SK-N-SH treated with all-trans-retinoic acid at 6 μM for 48 hours (cell line): ENCODE measurements around the gene TBC1D16.

ENCODE experiments used
- ATAC-seq: fragments of 200-7000 bp; cut with Tn5 transposase; 3 replicates; pipeline ENCODE4 v1.9.1; 2020; ENCODE audit warnings: mild to moderate bottlenecking, moderate library complexity
- ARNTL ChIP-seq: fragments of 450-650 bp; formaldehyde crosslinking; IDR thresholded peaks from 2 replicates; pipeline ENCODE4 v1.5.0; 2020; ENCODE audit warnings: low read depth, mild to moderate bottlenecking, moderate library complexity, borderline replicate concordance
- BACH2 ChIP-seq: fragments of 250-450 bp; sonication (Bioruptor Pico); IDR thresholded peaks from 2 replicates; pipeline ENCODE4 v1.9.0; 2021; ENCODE audit warnings: mild to moderate bottlenecking, borderline replicate concordance
- CSDC2 ChIP-seq: fragments of 250-450 bp; sonication (Bioruptor Pico); IDR thresholded peaks from 2 replicates; pipeline ENCODE4 v1.5.0; 2020; ENCODE audit warnings: mild to moderate bottlenecking, moderate library complexity
- GLIS3 ChIP-seq: fragments of 250-450 bp; sonication (Bioruptor Pico); IDR thresholded peaks from 2 replicates; pipeline ENCODE4 v1.5.0; 2020; ENCODE audit warnings: mild to moderate bottlenecking, moderate library complexity
- ISL1 ChIP-seq: fragments of 250-450 bp; sonication (Bioruptor Pico); IDR thresholded peaks from 2 replicates; pipeline ENCODE4 v2.1.2; 2022; ENCODE audit warnings: mild to moderate bottlenecking, moderate library complexity
- OSR1 ChIP-seq: fragments of 250-450 bp; sonication (Bioruptor Pico); IDR thresholded peaks from 2 replicates; pipeline ENCODE4 v1.8.0; 2022; ENCODE audit warnings: moderate library complexity, mild to moderate bottlenecking, inconsistent platforms
- PPARA ChIP-seq: fragments of 250-450 bp; sonication (Bioruptor Pico); IDR thresholded peaks from 2 replicates; pipeline ENCODE4 v1.5.0; 2020; ENCODE audit warnings: mild to moderate bottlenecking, borderline replicate concordance
- SNAI2 ChIP-seq: fragments of 250-450 bp; sonication (Bioruptor Pico); IDR thresholded peaks from 2 replicates; pipeline ENCODE4 v1.5.0; 2020; ENCODE audit warnings: mild to moderate bottlenecking, moderate library complexity
- TOX ChIP-seq: fragments of 250-450 bp; sonication (Bioruptor Pico); IDR thresholded peaks from 2 replicates; pipeline ENCODE4 v1.8.0; 2021; ENCODE audit warnings: mild to moderate bottlenecking, moderate library complexity, borderline replicate concordance
- ZC3H10 ChIP-seq: fragments of 250-450 bp; sonication (Bioruptor Pico); IDR thresholded peaks from 2 replicates; pipeline ENCODE4 v1.5.1; 2021; ENCODE audit warnings: mild to moderate bottlenecking, moderate library complexity
- ZNF70 ChIP-seq: fragments of 450-650 bp; formaldehyde crosslinking; IDR thresholded peaks from 2 replicates; pipeline ENCODE4 v1.5.0; 2020; ENCODE audit warnings: mild to moderate bottlenecking, moderate library complexity
- TF ChIP-seq, protein P1 (sequence below): fragments of 250-450 bp; sonication (Bioruptor Pico); IDR thresholded peaks from 2 replicates; pipeline ENCODE4 v1.5.1; 2021; ENCODE audit warnings: mild to moderate bottlenecking, moderate library complexity
- TF ChIP-seq, protein P2 (sequence below): fragments of 250-450 bp; sonication (Bioruptor Pico); IDR thresholded peaks from 2 replicates; pipeline ENCODE4 v1.5.0; 2020; ENCODE audit warnings: mild to moderate bottlenecking, moderate library complexity
- TF ChIP-seq, protein P3 (sequence below): fragments of 250-450 bp; sonication (Bioruptor Pico); IDR thresholded peaks from 2 replicates; pipeline ENCODE4 v1.8.0; 2021; ENCODE audit warnings: low read depth, mild to moderate bottlenecking, moderate library complexity, borderline replicate concordance
- TF ChIP-seq, protein P4 (sequence below): fragments of 250-450 bp; sonication (Bioruptor Pico); IDR thresholded peaks from 2 replicates; pipeline ENCODE4 v1.5.1; 2020; ENCODE audit warnings: low read depth, mild to moderate bottlenecking, moderate library complexity
- TF ChIP-seq, protein P5 (sequence below): fragments of 250-450 bp; sonication (Bioruptor Pico); IDR thresholded peaks from 2 replicates; pipeline ENCODE4 v1.8.0; 2020; ENCODE audit warnings: mild to moderate bottlenecking, moderate library complexity, borderline replicate concordance

The TBC1D16 gene

DNA sequence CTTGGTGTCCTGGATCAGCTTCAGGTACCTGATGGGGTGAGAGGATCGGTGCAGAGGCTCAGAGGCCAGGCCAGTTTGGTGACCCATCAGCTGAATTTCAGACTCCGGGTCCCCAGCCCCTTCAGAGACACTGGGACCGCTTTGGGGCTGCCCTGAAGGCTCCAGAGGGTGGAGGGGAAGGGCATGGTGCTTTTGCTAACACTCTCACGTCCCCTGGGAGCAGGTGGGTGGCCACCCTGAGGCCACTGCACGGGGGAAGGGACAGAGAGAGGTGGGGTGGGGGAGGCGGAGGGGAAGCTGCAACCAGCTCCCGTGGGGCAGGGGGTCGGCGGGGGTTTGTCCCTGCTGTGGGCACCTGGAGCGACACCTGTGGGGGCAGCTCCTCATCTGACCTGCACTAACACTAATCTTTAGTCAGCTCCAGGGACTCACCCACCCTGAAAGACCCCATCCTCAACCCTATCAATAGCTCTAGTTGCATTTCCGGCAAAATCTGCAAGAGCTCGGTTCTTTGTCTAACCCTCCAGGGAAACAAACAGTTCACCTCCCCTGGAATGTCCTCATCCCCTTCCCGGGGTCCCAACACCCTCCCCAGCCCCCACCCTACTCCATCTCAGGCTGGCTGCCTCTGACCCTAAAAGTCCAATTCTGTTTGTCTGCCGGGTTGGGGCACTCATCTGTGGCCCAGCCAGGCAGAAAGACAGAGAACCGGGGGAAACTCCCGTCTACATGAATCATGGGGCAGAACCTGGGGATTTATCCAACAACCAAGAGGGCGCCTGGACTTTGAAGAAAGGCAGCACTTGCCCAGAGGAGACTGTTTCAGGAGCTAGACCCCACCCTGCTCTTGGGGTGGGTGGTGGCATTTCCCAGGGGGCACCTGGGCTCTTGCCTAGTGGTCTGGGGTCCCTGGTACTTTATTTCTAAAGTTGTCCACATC lies 104.5 kb downstream of the TBC1D16 start:
- TF ChIP-seq, protein P1, sequence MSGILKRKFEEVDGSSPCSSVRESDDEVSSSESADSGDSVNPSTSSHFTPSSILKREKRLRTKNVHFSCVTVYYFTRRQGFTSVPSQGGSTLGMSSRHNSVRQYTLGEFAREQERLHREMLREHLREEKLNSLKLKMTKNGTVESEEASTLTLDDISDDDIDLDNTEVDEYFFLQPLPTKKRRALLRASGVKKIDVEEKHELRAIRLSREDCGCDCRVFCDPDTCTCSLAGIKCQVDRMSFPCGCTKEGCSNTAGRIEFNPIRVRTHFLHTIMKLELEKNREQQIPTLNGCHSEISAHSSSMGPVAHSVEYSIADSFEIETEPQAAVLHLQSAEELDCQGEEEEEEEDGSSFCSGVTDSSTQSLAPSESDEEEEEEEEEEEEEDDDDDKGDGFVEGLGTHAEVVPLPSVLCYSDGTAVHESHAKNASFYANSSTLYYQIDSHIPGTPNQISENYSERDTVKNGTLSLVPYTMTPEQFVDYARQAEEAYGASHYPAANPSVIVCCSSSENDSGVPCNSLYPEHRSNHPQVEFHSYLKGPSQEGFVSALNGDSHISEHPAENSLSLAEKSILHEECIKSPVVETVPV (CRISPR knock-in tag), result no peak
- TF ChIP-seq, protein P2, sequence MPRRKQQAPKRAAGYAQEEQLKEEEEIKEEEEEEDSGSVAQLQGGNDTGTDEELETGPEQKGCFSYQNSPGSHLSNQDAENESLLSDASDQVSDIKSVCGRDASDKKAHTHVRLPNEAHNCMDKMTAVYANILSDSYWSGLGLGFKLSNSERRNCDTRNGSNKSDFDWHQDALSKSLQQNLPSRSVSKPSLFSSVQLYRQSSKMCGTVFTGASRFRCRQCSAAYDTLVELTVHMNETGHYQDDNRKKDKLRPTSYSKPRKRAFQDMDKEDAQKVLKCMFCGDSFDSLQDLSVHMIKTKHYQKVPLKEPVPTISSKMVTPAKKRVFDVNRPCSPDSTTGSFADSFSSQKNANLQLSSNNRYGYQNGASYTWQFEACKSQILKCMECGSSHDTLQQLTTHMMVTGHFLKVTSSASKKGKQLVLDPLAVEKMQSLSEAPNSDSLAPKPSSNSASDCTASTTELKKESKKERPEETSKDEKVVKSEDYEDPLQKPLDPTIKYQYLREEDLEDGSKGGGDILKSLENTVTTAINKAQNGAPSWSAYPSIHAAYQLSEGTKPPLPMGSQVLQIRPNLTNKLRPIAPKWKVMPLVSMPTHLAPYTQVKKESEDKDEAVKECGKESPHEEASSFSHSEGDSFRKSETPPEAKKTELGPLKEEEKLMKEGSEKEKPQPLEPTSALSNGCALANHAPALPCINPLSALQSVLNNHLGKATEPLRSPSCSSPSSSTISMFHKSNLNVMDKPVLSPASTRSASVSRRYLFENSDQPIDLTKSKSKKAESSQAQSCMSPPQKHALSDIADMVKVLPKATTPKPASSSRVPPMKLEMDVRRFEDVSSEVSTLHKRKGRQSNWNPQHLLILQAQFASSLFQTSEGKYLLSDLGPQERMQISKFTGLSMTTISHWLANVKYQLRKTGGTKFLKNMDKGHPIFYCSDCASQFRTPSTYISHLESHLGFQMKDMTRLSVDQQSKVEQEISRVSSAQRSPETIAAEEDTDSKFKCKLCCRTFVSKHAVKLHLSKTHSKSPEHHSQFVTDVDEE, result no peak
- TF ChIP-seq GLIS3 (CRISPR knock-in tag) (no peak), SNAI2 (CRISPR knock-in tag) (no peak), BACH2 (CRISPR knock-in tag) (no peak), ZNF70 (CRISPR knock-in tag) (no peak), CSDC2 (no peak), PPARA (no peak), ISL1 (CRISPR knock-in tag) (no peak)
- TF ChIP-seq, protein P3, sequence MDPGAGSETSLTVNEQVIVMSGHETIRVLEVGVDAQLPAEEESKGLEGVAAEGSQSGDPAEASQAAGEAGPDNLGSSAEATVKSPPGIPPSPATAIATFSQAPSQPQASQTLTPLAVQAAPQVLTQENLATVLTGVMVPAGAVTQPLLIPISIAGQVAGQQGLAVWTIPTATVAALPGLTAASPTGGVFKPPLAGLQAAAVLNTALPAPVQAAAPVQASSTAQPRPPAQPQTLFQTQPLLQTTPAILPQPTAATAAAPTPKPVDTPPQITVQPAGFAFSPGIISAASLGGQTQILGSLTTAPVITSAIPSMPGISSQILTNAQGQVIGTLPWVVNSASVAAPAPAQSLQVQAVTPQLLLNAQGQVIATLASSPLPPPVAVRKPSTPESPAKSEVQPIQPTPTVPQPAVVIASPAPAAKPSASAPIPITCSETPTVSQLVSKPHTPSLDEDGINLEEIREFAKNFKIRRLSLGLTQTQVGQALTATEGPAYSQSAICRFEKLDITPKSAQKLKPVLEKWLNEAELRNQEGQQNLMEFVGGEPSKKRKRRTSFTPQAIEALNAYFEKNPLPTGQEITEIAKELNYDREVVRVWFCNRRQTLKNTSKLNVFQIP (CRISPR knock-in tag), result no peak
- TF ChIP-seq, protein P4, sequence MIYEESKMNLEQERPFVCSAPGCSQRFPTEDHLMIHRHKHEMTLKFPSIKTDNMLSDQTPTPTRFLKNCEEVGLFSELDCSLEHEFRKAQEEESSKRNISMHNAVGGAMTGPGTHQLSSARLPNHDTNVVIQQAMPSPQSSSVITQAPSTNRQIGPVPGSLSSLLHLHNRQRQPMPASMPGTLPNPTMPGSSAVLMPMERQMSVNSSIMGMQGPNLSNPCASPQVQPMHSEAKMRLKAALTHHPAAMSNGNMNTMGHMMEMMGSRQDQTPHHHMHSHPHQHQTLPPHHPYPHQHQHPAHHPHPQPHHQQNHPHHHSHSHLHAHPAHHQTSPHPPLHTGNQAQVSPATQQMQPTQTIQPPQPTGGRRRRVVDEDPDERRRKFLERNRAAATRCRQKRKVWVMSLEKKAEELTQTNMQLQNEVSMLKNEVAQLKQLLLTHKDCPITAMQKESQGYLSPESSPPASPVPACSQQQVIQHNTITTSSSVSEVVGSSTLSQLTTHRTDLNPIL, result no peak
- TF ChIP-seq, all 23 proteins: peak for 0
- ATAC-seq, result peak; percentile 12

DNA sequence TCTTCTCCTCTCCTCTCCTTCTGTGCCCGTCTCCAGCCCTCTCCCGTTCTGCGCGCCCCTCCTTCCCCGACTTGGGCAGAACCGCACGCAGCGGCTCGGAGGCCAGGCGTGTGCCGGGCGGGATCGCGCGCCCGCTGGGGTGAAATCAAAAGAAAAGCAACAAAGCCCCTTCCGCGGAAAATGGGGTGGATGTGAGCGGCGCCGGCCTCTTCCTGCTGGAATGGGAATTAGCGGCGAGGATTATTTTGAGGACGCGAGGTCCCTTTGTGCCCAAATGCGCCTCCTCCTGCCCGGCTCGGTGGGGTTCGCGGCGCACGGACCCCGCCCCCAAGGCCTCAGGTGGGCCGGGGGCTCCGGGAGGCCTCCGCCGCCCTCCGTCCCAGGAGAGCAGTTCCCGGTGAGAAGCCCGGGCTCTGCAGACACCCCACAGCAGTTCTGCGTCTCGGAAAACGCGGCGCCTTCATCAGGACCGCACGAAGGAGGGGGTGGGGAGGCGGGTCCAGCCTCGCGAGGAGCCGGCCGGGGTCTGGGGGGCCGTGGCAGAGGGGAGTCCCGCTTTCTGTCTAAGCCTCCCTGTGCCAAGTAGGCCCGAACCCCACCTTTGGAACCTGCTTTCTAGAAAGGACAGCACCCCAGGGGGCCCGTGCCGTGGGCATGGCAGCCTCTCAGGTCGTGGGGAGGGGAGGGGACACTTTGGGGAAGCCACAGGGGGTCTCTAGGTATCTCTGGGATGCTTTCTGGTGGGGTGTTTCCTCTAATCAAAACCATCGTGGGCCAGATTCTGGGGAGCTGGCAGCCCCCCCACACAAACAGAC lies 105.4 kb downstream of the TBC1D16 start:
- ATAC-seq, result peak; percentile 27
- TF ChIP-seq ARNTL (CRISPR knock-in tag), result no peak
- TF ChIP-seq, protein P1 (CRISPR knock-in tag), result 0 out of 2 replicates have a peak, but pooled peaks have one; percentile 19
- TF ChIP-seq, all 23 proteins: peak for 1

DNA sequence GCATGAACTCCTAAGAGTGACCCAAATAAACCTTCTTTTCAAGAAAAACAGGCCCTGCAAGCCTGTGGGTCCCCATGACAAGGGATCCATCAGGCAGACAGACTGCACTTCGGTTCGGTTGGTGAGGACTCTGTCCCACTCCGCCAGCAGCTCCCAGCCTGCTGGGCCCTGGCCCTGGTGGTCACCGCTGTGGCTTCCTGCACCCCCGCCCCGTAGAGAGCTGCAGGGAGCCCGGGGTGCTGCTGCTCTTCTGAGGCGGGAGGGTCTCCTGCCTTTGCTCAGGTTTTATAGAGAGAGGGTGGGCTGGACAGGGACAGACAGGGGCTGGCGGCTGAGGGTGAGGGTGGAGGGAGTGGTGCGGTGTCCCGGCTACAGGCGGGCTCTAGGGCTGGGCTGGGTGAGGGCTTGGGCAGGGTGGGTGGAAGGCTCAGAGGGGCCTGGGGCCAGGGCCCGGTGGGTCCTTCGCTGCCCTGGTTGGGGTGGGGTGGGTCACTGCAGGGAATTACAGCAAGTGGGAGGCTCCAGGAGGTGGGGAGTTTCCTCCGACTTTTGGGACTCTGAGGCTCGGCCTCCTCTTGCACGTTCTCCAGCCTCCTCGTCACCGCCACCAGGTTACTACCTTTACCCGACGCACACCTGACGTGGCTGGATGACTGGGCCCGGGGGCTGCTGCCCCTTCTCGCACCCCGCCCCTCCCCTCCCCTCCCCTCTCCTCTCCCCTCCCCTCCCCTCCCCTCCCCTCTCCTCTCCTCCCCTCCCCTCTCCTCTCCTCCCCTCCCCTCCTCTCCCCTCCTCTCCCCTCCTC lies 106.2 kb downstream of the TBC1D16 start:
- ATAC-seq, result no peak
- TF ChIP-seq TOX (CRISPR knock-in tag) (no peak), ISL1 (CRISPR knock-in tag) (no peak), PPARA (no peak), ZC3H10 (CRISPR knock-in tag) (no peak), OSR1 (CRISPR knock-in tag) (no peak)
- TF ChIP-seq, protein P2, result no peak
- TF ChIP-seq, protein P1 (CRISPR knock-in tag), result no peak
- TF ChIP-seq, protein P5, sequence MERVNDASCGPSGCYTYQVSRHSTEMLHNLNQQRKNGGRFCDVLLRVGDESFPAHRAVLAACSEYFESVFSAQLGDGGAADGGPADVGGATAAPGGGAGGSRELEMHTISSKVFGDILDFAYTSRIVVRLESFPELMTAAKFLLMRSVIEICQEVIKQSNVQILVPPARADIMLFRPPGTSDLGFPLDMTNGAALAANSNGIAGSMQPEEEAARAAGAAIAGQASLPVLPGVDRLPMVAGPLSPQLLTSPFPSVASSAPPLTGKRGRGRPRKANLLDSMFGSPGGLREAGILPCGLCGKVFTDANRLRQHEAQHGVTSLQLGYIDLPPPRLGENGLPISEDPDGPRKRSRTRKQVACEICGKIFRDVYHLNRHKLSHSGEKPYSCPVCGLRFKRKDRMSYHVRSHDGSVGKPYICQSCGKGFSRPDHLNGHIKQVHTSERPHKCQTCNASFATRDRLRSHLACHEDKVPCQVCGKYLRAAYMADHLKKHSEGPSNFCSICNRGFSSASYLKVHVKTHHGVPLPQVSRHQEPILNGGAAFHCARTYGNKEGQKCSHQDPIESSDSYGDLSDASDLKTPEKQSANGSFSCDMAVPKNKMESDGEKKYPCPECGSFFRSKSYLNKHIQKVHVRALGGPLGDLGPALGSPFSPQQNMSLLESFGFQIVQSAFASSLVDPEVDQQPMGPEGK, result no peak
